NOMO-1 treated with DMSO at 0.1 percent for 48 hours (cell line): ENCODE results near the gene EDIL3.
"Not testable (repeated sequence)": the region's sequence is repeated elsewhere in the genome, so short reads cannot be mapped to it uniquely, and the experiment has no call there.

Experiments
- DNase-seq: peaks from one replicate; lab custom pipeline; 2025; ENCODE audit not compliant: unreplicated experiment; lab: John Stamatoyannopoulos, UW

EDIL3 gene

GRCh38 chr5:84378961-84379360, 5.7 kb downstream of the EDIL3 start:
- no peak for DNase-seq

GRCh38 chr5:84378420-84378819, 6.3 kb downstream of the EDIL3 start:
- DNase-seq, result no peak

- DNase-seq, result no peak
These were observed 8.3 kb downstream of the EDIL3 start for GRCh38 chr5:84376346-84376745.

GRCh38 chr5:84374568-84374967, 10.1 kb downstream of the EDIL3 start:
- DNase-seq, result no peak

GRCh38 chr5:84373506-84373905, 11.2 kb downstream of the EDIL3 start:
- DNase-seq, result no peak

- no peak for DNase-seq
These were observed 12.5 kb downstream of the EDIL3 start for GRCh38 chr5:84372066-84372695.

- no peak for DNase-seq
These were observed 14.5 kb downstream of the EDIL3 start for GRCh38 chr5:84370176-84370575.

- DNase-seq, result no peak
These were observed 20.6 kb downstream of the EDIL3 start for GRCh38 chr5:84364043-84364442.

- DNase-seq, result no peak
These were observed 22.5 kb downstream of the EDIL3 start for GRCh38 chr5:84362061-84362720.

- no peak for DNase-seq
These were observed 23.1 kb downstream of the EDIL3 start for GRCh38 chr5:84361572-84361971.

GRCh38 chr5:84360056-84360455, 24.6 kb downstream of the EDIL3 start:
- no peak for DNase-seq

- DNase-seq, result no peak
These were observed 30.6 kb downstream of the EDIL3 start for GRCh38 chr5:84354101-84354500.

GRCh38 chr5:84344788-84345187, 39.9 kb downstream of the EDIL3 start:
- DNase-seq, result no peak

GRCh38 chr5:84343171-84343570, 41.5 kb downstream of the EDIL3 start:
- DNase-seq, result no peak

- no peak for DNase-seq
These were observed 52.6 kb downstream of the EDIL3 start for GRCh38 chr5:84332106-84332505.

- DNase-seq, result no peak
These were observed 57.1 kb downstream of the EDIL3 start for GRCh38 chr5:84327591-84327990.

GRCh38 chr5:84322646-84323045, 62.0 kb downstream of the EDIL3 start:
- no peak for DNase-seq

GRCh38 chr5:84317826-84318225, 66.9 kb downstream of the EDIL3 start:
- DNase-seq, result not testable (repeated sequence)

GRCh38 chr5:84312280-84312679, 72.4 kb downstream of the EDIL3 start:
- DNase-seq, result not testable (repeated sequence)

GRCh38 chr5:84309850-84310249, 74.8 kb downstream of the EDIL3 start:
- not testable (repeated sequence) for DNase-seq

- no peak for DNase-seq
These were observed 78.1 kb downstream of the EDIL3 start for GRCh38 chr5:84306601-84307000.

GRCh38 chr5:84304599-84304998, 80.1 kb downstream of the EDIL3 start:
- DNase-seq, result no peak

GRCh38 chr5:84303315-84303714, 81.4 kb downstream of the EDIL3 start:
- no peak for DNase-seq
